K562 (cell line): ENCODE results near the gene RPL28. TPM values are rescaled to one million over a fixed set of nuclear protein-coding genes. Genes with fewer than 3 reads are reported as not detected.

Experiments used
- CAMTA2 ChIP-seq: fragments of 250-450 bp; sonication (Bioruptor Pico); conservative IDR thresholded peaks from 2 replicates; pipeline ENCODE4 v1.5.1; 2022
- CLOCK ChIP-seq: fragments of 250-450 bp; sonication (Bioruptor Pico); IDR thresholded peaks from 2 replicates; pipeline ENCODE4 v1.4.0; 2020; ENCODE audit warnings: mild to moderate bottlenecking, moderate library complexity, borderline replicate concordance
- ELF2 ChIP-seq: fragments of 250-450 bp; sonication (Bioruptor Pico); IDR thresholded peaks from 2 replicates; pipeline ENCODE4 v1.5.0; 2021; ENCODE audit warnings: mild to moderate bottlenecking
- ESRRA ChIP-seq: fragments of 450-650 bp; IDR thresholded peaks from 2 replicates; pipeline ENCODE4 v1.6.1; 2014; ENCODE audit warnings: low read depth, mild to moderate bottlenecking, moderate library complexity, borderline replicate concordance
- EZH2 ChIP-seq: IDR thresholded peaks from 2 replicates; pipeline ENCODE4 v1.6.1; 2012; ENCODE audit warnings: low read depth, mild to moderate bottlenecking, inconsistent platforms, low read length, borderline replicate concordance
- FOXJ2 ChIP-seq: fragments of 200-800 bp; sonication (Bioruptor generic); IDR thresholded peaks from 2 replicates; pipeline ENCODE4 v1.6.1; 2016; ENCODE audit warnings: missing genetic modification characterization, missing compliant biosample characterization
- GATAD2A ChIP-seq: fragments of 450-650 bp; IDR thresholded peaks from 2 replicates; pipeline ENCODE4 v1.6.1; 2017
- GTF2A2 ChIP-seq: IDR thresholded peaks from 2 replicates; pipeline ENCODE4 v1.6.1; 2016; ENCODE audit warnings: mild to moderate bottlenecking, missing genetic modification characterization, missing compliant biosample characterization
- KLF13 ChIP-seq: fragments of 450-650 bp; IDR thresholded peaks from 2 replicates; pipeline ENCODE4 v1.6.1; 2016; ENCODE audit warnings: missing genetic modification characterization, low read depth, mild to moderate bottlenecking, missing compliant biosample characterization, moderate library complexity, borderline replicate concordance
- NR1H2 ChIP-seq: sonication (generic); formaldehyde crosslinking; IDR thresholded peaks from 2 replicates; pipeline ENCODE4 v1.4.0; 2020; ENCODE audit warnings: mild to moderate bottlenecking, missing genetic modification reagents
- POLR2AphosphoS5 ChIP-seq: IDR thresholded peaks from 2 replicates; pipeline ENCODE4 v1.6.1; 2011; ENCODE audit warnings: mild to moderate bottlenecking, low read depth, low read length, moderate library complexity; ENCODE audit not compliant: control insufficient read depth, insufficient read depth
- RFX5 ChIP-seq: IDR thresholded peaks from 2 replicates; pipeline ENCODE4 v1.6.1; 2011; ENCODE audit warnings: low read depth, mild to moderate bottlenecking, improper control_type of control experiment, low read length
- SRSF9 ChIP-seq: fragments of 200-400 bp; formaldehyde crosslinking; IDR thresholded peaks from 2 replicates; pipeline ENCODE4 v1.6.1; 2017; ENCODE audit warnings: low read depth, low read length, borderline replicate concordance
- TCF3 ChIP-seq: sonication (generic); formaldehyde crosslinking; IDR thresholded peaks from 2 replicates; pipeline ENCODE4 v1.4.0; 2020; ENCODE audit warnings: mild to moderate bottlenecking, missing genetic modification reagents
- ZKSCAN3 ChIP-seq: fragments of 250-450 bp; sonication (Bioruptor Pico); IDR thresholded peaks from 2 replicates; pipeline ENCODE4 v1.4.0; 2020
- ZNF436 ChIP-seq: fragments of 250-450, 450-650 bp; sonication (Bioruptor Pico); formaldehyde crosslinking; IDR thresholded peaks from 2 replicates; pipeline ENCODE4 v1.7.0; 2020; ENCODE audit warnings: mild to moderate bottlenecking
- ZNF717 ChIP-seq: fragments of 250-450 bp; sonication (Bioruptor Pico); IDR thresholded peaks from 2 replicates; pipeline ENCODE4 v1.5.0; 2021
- polyA plus RNA-seq, 8 experiments: library from polyadenylated mRNA; depleted of rRNA in 4 of 8; stranded (reverse) in 5 of 8; unstranded in 3 of 8; fragments of >200 nt; fragmentation: Nextera tagmentation in 2 of 8; fragmentation: Illumina TruSeq in 1 of 8; extraction: Ambion mirVana in 2 of 8; extraction: Trizol in 1 of 8; gene quantifications; 2 replicates each; pipeline versions ENCODE4 v1.2.1 to v1.2.3, GENCODE V29; 2011 to 2014; ENCODE audit warnings: inconsistent platforms in 1 of 8, missing spikeins in 1 of 8
- total RNA-seq, 7 experiments: library from RNA; depleted of rRNA in 6 of 7; stranded (reverse); fragments of >200 nt in 6 of 7; fragmentation: Illumina TruSeq in 2 of 7; extraction: Trizol in 2 of 7; gene quantifications; 2 replicates each; pipeline versions ENCODE4 v1.2.1 to v1.2.3, GENCODE V29; 2011 to 2021; ENCODE audit warnings: low replicate concordance in 1 of 7
- TF ChIP-seq, protein P1 (sequence below): sonication (generic); formaldehyde crosslinking; IDR thresholded peaks from 2 replicates; pipeline ENCODE4 v1.8.0; 2023; ENCODE audit warnings: missing genetic modification reagents, mild to moderate bottlenecking, borderline replicate concordance

RPL28 gene
- total and polyA plus RNA-seq, 9 of the 15 experiments (the other 6 are each of a cell fraction or from before 2014, with no cell fraction given) = 124 to 3,106 (median 622) TPM

- TF ChIP-seq ZKSCAN3 (CRISPR knock-in tag) (no peak), FOXJ2 (tag) (no peak), CLOCK (CRISPR knock-in tag) (no peak), ELF2 (CRISPR knock-in tag) (no peak), TCF3 (no peak), RFX5 (no peak), ZNF436 (CRISPR knock-in tag) (no peak), ZNF717 (CRISPR knock-in tag) (no peak), CAMTA2 (CRISPR knock-in tag) (no peak), NR1H2 (CRISPR knock-in tag) (no peak), SRSF9 (no peak), EZH2 (no peak), KLF13 (tag) (no peak), GTF2A2 (no peak), ESRRA (no peak), GATAD2A (no peak), POLR2AphosphoS5 (no peak)
- TF ChIP-seq, protein P1, sequence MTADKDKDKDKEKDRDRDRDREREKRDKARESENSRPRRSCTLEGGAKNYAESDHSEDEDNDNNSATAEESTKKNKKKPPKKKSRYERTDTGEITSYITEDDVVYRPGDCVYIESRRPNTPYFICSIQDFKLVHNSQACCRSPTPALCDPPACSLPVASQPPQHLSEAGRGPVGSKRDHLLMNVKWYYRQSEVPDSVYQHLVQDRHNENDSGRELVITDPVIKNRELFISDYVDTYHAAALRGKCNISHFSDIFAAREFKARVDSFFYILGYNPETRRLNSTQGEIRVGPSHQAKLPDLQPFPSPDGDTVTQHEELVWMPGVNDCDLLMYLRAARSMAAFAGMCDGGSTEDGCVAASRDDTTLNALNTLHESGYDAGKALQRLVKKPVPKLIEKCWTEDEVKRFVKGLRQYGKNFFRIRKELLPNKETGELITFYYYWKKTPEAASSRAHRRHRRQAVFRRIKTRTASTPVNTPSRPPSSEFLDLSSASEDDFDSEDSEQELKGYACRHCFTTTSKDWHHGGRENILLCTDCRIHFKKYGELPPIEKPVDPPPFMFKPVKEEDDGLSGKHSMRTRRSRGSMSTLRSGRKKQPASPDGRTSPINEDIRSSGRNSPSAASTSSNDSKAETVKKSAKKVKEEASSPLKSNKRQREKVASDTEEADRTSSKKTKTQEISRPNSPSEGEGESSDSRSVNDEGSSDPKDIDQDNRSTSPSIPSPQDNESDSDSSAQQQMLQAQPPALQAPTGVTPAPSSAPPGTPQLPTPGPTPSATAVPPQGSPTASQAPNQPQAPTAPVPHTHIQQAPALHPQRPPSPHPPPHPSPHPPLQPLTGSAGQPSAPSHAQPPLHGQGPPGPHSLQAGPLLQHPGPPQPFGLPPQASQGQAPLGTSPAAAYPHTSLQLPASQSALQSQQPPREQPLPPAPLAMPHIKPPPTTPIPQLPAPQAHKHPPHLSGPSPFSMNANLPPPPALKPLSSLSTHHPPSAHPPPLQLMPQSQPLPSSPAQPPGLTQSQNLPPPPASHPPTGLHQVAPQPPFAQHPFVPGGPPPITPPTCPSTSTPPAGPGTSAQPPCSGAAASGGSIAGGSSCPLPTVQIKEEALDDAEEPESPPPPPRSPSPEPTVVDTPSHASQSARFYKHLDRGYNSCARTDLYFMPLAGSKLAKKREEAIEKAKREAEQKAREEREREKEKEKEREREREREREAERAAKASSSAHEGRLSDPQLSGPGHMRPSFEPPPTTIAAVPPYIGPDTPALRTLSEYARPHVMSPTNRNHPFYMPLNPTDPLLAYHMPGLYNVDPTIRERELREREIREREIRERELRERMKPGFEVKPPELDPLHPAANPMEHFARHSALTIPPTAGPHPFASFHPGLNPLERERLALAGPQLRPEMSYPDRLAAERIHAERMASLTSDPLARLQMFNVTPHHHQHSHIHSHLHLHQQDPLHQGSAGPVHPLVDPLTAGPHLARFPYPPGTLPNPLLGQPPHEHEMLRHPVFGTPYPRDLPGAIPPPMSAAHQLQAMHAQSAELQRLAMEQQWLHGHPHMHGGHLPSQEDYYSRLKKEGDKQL (CRISPR knock-in tag) = no peak
Measured at GRCh38 chr19:55368701-55369563, 16.8 kb upstream of the RPL28 start (continued).
